IMR-90 (cell line): ENCODE results near the gene EIF6.

Source experiments
- BHLHE40 ChIP-seq: fragments of 150-350 bp; IDR thresholded peaks from 2 replicates; pipeline ENCODE4 v1.6.1; 2016; ENCODE audit warnings: mild to moderate bottlenecking, low read depth, low read length
- CEBPB ChIP-seq: IDR thresholded peaks from 2 replicates; pipeline ENCODE4 v1.6.1; 2012; ENCODE audit warnings: low read depth, low read length, improper control_type of control experiment
- CHD1 ChIP-seq: IDR thresholded peaks from 2 replicates; pipeline ENCODE4 v1.6.1; 2012; ENCODE audit warnings: low read depth, low read length, improper control_type of control experiment
- CTCF ChIP-seq: conservative IDR thresholded peaks from 2 replicates; pipeline ENCODE4 v1.5.1; 2012; ENCODE audit warnings: mild to moderate bottlenecking, low read depth, low read length, improper control_type of control experiment
- FOS ChIP-seq: fragments of 150-350 bp; IDR thresholded peaks from 2 replicates; pipeline ENCODE4 v1.6.1; 2016; ENCODE audit warnings: low read depth, low read length
- POLR2A ChIP-seq: IDR thresholded peaks from 2 replicates; pipeline ENCODE4 v1.6.1; 2012; ENCODE audit warnings: mild to moderate bottlenecking, low read depth, low read length
- RAD21 ChIP-seq: IDR thresholded peaks from 2 replicates; pipeline ENCODE4 v1.6.1; 2012; ENCODE audit warnings: low read length, improper control_type of control experiment
- RCOR1 ChIP-seq: IDR thresholded peaks from 2 replicates; pipeline ENCODE4 v1.6.1; 2012; ENCODE audit warnings: mild to moderate bottlenecking, low read length, improper control_type of control experiment; ENCODE audit not compliant: insufficient replicate concordance
- RFX5 ChIP-seq: IDR thresholded peaks from 2 replicates; pipeline ENCODE4 v1.8.0; 2012; ENCODE audit warnings: low read depth, mild to moderate bottlenecking, low read length, moderate library complexity

- TF ChIP-seq RAD21 = no peak
- no peak for TF ChIP-seq CTCF
- no peak for TF ChIP-seq RFX5
- TF ChIP-seq POLR2A = no peak
- no peak for TF ChIP-seq FOS
- no peak for TF ChIP-seq CHD1
- TF ChIP-seq CEBPB = no peak
- no peak for TF ChIP-seq RCOR1
- TF ChIP-seq BHLHE40 = no peak
These were observed 33.0 kb downstream of the EIF6 start for GRCh38 chr20:35251613-35251940.
